DMS53 treated with DMSO at 0.1 percent for 48 hours (cell line): Measurements from ENCODE around the gene PTGFRN.
"Not testable (repeated sequence)": the region's sequence is repeated elsewhere in the genome, so short reads cannot be mapped to it uniquely, and the experiment has no call there.

Experiments
- DNase-seq: peaks from one replicate; lab custom pipeline; 2025; ENCODE audit not compliant: unreplicated experiment; lab: John Stamatoyannopoulos, UW

The PTGFRN gene

DNA sequence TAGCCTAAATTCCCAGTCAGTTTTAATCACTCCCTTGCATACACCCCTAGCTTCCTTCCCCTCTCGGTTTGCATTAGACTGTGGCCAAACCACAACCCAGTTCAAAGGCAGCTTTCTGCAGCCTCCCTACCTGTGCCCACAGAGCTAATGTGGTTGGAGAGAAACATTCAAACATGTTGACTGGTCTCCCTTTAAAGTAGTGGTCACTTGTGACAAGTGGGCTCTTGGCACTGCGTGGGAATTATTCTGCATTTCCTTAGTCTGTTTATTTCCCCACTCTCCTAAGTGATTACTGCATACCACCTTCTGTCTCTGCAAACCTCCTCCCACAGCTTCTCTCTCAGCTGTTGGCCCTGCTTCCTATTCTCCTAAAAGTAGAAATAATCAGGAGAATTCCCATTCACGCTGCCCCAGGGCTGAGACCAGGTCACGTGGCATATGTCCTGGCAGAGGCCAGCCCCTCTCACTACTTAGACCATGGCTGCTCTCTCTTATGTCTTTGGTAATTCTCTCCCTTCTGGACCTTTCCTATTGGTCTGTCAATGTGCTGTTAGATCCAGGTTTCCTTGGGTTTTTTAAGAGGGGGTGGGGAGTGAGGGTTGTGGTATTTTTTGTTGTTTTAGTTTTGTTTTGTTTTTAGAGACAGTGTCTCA, 53.4 kb downstream of the PTGFRN start:
- no peak for DNase-seq

DNA sequence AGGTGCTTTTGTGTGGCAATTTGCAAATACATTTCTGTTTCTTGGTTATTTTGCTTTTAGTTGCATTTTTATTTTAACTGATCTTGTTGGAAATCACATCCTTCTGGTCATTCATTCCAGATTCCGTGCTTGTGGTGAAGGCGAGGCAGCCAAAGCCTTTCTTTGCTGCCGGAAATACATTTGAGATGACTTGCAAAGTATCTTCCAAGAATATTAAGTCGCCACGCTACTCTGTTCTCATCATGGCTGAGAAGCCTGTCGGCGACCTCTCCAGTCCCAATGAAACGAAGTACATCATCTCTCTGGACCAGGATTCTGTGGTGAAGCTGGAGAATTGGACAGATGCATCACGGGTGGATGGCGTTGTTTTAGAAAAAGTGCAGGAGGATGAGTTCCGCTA, 57.1 kb downstream of the PTGFRN start:
- no peak for DNase-seq

GRCh38 chr1:116968724-116969123, 59.0 kb downstream of the PTGFRN start:
- no peak for DNase-seq

DNA sequence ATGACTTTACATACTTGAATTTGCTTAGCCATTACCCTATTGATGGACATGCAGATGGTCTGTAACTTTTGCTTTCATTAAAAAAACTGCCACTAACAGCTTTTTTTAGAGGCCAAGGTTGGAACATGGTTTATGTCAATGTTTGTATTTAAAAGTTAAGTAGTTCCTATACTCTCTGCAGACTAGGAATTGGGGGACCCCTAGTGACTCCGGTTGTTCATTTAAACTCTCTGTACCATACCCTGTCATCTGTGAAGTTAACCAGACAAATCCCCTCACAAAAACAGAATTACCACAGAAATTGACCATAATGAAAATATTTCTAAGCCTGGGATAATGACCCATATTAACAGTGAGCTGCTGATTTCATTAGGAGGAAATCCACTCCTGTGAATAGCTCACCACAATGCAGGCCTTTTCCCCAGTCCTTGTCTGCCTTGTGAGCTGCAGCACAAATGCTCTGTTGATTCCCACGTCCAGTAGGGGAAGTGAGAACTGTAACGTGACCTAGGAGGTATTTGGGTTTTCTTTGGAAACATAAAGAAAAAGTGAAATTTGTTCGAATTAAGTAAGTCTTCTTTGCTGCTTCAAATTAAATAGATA, 61.6 kb downstream of the PTGFRN start:
- DNase-seq = no peak

DNA sequence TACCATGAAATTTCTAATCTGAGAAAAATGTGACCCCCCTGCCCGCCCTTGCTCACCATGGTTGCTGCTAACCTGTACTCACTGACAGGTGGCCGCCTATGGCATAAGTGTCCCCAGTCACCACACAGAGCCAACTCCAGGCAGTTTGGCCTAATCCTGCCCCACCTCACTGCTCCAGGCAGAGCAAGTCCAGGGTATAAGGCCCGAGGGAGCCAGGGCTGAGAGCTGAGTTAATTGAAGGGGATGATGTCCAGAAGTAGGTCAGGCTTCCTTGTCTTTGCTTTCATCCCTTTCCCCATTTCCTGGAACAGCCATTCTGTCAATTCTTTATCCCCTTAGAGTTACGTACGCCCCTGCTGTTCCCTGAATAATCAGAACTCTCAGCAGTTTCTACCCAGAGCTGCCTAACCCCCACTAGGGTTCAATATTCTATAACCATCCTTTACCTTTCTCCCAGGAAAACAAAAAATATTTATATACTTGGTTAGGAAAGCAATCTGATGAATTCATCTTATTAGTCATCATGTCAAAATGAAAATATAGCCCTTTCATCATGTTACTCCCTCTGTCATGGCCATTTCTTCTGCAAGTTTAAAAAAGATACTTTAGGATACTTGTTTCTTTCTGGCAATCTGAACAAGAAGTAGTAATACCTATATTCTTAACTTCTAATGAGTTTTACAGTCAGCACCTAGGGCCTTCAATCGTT, 62.4 kb downstream of the PTGFRN start:
- no peak for DNase-seq

- DNase-seq = no peak
Measured at GRCh38 chr1:116972674-116973030, 62.9 kb downstream of the PTGFRN start.

GRCh38 chr1:116980309-116980708, 70.6 kb downstream of the PTGFRN start:
- not testable (repeated sequence) for DNase-seq

DNA sequence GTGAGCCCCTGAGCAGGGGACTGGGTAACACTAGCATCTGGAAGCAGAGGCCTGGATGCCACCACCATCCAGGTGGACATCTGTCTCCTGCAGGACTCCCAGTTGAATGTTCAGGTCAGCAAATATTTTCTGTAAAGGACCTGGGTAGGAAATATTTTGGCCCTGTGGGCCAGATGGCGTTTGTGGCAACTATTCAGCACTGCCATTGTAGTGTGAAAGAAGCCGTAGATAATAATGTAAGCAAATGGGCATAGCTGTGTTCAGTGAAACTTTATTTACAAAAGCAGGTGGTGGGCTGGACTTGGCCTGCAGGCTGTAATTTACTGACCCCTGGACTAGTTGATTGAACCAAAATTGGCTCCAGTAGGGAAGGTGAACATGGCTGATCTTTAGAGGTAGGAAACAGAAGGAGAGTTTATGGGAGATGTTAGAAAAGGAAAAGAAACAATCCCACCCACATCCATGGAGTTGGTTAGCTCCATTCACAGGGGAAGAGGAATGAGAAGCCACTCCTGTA, 71.9 kb downstream of the PTGFRN start:
- no peak for DNase-seq

- no peak for DNase-seq
Measured at GRCh38 chr1:116982319-116983004, 72.7 kb downstream of the PTGFRN start.

DNA sequence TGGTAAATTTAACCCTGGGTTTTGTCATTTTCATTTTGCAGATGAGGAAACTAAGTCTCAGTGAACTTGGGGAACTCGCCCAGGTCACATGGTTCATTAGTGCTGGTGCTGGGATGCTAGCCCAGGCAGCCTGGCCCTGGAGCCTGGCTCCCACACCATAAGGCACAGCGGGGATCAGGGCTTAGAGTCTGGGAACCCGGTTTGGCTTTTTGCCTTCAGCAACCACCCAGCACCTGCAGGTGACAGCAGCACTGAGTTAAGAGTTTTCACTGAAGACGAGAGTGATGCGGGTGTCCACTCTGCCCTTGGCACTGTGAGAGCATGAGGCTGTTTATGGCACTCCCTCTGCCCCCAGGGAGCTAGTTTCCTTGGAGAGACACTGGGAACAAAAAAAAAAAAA, 73.4 kb downstream of the PTGFRN start:
- DNase-seq = no peak

DNA sequence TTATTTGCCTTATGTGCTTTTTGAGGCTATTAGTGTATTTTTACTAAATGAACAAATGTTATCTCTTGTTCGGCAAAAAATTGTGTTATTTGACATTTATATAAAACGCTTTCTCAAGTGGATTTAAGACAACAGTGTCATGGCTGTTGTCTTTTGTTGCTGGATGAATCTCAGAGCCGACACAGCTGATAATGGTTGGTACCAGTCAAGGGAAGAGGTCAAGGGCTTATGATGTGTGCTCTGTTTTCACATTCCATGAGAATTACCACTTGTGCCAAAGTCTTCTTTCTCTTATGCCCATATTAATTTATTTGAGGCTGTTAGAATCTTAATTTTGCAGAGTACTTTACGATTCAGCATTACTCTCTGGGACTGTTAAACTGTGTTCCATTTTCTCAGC, 74.0 kb downstream of the PTGFRN start:
- no peak for DNase-seq

GRCh38 chr1:116984406-116985160, 74.9 kb downstream of the PTGFRN start:
- DNase-seq = no peak

GRCh38 chr1:116986421-116987255, 76.9 kb downstream of the PTGFRN start:
- DNase-seq = no peak

GRCh38 chr1:116987256-116987555, 77.5 kb downstream of the PTGFRN start:
- no peak for DNase-seq

GRCh38 chr1:116988248-116988647, 78.5 kb downstream of the PTGFRN start:
- no peak for DNase-seq

DNA sequence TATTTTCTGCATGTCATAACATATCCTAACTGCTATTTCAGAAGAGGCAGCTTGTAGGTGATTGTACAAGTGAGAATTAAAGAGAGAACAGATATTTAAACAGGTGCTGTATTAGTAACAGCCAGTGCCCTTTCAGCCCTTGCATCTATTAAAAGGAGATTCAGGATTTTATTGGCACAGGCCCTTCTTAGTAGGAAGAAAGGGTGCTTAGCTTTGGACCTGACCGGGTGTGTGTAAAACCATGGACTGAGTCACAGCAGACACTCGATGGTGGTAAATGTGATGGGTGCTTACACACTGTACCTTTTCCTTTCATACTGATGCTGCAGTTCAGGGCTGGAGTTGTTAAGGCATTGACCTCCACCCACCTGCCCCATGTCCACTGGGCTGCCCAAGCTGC, 79.2 kb downstream of the PTGFRN start:
- no peak for DNase-seq

GRCh38 chr1:116989835-116990234, 80.1 kb downstream of the PTGFRN start:
- no peak for DNase-seq

DNA sequence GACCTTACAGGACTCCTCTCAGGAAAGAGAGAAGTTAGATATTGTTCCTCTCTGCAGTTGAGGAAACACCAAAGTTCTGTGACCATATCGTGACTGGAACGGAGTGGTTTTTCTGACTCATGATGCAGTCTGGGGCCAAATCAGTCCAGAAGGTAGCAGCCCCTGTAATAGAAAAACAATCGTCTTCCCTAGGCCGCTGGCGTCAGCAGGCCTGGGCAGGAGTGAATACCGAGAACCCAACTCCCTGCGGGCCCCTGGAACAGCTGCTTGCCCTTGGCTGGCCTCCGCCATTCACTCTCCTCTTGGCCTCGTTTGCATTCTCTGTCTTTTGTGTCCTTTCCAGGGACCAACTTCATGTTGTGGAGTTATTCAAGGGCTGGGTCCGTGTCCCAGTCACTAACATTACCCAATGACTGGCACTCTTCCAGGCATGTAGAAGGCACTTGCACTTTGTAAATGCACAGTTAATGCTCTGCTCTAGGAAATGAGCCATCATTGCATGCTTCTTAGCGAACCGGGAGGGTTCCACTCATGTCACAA, 81.0 kb downstream of the PTGFRN start:
- DNase-seq = no peak

GRCh38 chr1:116991171-116991845, 81.6 kb downstream of the PTGFRN start:
- DNase-seq = no peak
